Activated CD8-positive, alpha-beta T cell treated with anti-CD3 and anti-CD28 coated beads, Interleukin-2, amount 10 ng/mL, durations not matched to agents 7 days and 5 days (primary cell): ENCODE data around the gene GRK6. TPM values are rescaled to one million over a fixed set of nuclear protein-coding genes. Genes with fewer than 3 reads are reported as not detected.

Experiments used
- ATAC-seq: fragments of 150-1000 bp; cut with Tn5 transposase; one replicate; pipeline ENCODE4 v1.10.0; 2021; ENCODE audit warnings: moderate library complexity
- CTCF ChIA-PET: fragments of 350-600 bp; sonication (Branson Sonifier 250); formaldehyde crosslinking; loops from one replicate; lab custom pipeline; 2021; ENCODE audit warnings: antibody characterized with exemption; lab: Charles Lee
- POLR2A ChIA-PET: fragments of 350-600 bp; sonication (Branson Sonifier 250); formaldehyde crosslinking; loops from one replicate; lab custom pipeline; 2021; ENCODE audit warnings: antibody characterized with exemption; lab: Charles Lee
- DNase-seq: peaks from one replicate; pipeline ENCODE4 v3.0.0-alpha.2; 2020
- H3K27ac Mint-ChIP-seq: one replicate; pipeline ENCODE4 v1.8.0; 2021; ENCODE audit warnings: mild to moderate bottlenecking, mixed read lengths
- H3K27me3 Mint-ChIP-seq: one replicate; pipeline ENCODE4 v1.8.0; 2021; ENCODE audit warnings: low read depth, mixed read lengths
- H3K36me3 Mint-ChIP-seq: one replicate; pipeline ENCODE4 v1.8.0; 2021; ENCODE audit warnings: low read depth, mixed read lengths
- H3K4me1 Mint-ChIP-seq: one replicate; pipeline ENCODE4 v1.8.0; 2021; ENCODE audit warnings: low read depth, mixed read lengths
- H3K4me3 Mint-ChIP-seq: one replicate; pipeline ENCODE4 v1.8.0; 2021; ENCODE audit warnings: mild to moderate bottlenecking, mixed read lengths
- H3K9me3 Mint-ChIP-seq: one replicate; pipeline ENCODE4 v1.8.0; 2022; ENCODE audit warnings: mixed read lengths; ENCODE audit not compliant: insufficient read depth
- total RNA-seq, 2 experiments: library from RNA; stranded (reverse); gene quantifications; one replicate each; pipeline ENCODE4 v1.2.3, GENCODE V29; 2021

Gene GRK6
- total RNA-seq, 2 experiments from 2014 or later: 206 to 213 TPM

- Mint-ChIP-seq H3K4me3 (peak overlapping the region; percentile 54), H3K27me3 (peaks cover 4% of the 10 kb centered on the region), H3K27ac (peak overlapping the region; percentile 70), H3K36me3 (peaks cover 16% of the 10 kb centered on the region), H3K9me3 (no peaks in the 10 kb centered on the region), H3K4me1 (peaks cover 76% of the 10 kb centered on the region)
- ChIA-PET POLR2A (interaction anchor here (1.1 kb wide), 1 partner anchor 19 kb away, joined by 4 read pairs; no protein-coding TSS in a partner anchor), CTCF (interaction anchor here (1.9 to 4.0 kb wide), 4 partner anchors 9 to 71 kb away, joined by 4 to 24 read pairs (median 10); partner anchors contain the start of gene PDLIM7)
- ATAC-seq (no peak), DNase-seq (no peak)
These were observed 47.6 kb downstream of the GRK6 start for GRCh38 chr5:177474002-177474476.

GRCh38 chr5:177474846-177475562, 48.5 kb downstream of the GRK6 start:
- CTCF ChIA-PET: interaction anchor here (1.2 to 2.5 kb wide), 2 partner anchors 17 to 18 kb away, joined by 3 to 10 read pairs; no protein-coding TSS in a partner anchor
- POLR2A ChIA-PET: interaction anchor here (1.1 kb wide), 1 partner anchor 20 kb away, joined by 4 read pairs; no protein-coding TSS in a partner anchor
- Mint-ChIP-seq H3K9me3 (no peaks in the 10 kb centered on the region), H3K27me3 (peaks cover 4% of the 10 kb centered on the region), H3K36me3 (peaks cover 17% of the 10 kb centered on the region), H3K27ac (peak overlapping the region; percentile 70), H3K4me3 (peak overlapping the region; percentile 54), H3K4me1 (peaks cover 78% of the 10 kb centered on the region)
- no peak for DNase-seq
- ATAC-seq: no peak

GRCh38 chr5:177475563-177476427, 49.3 kb downstream of the GRK6 start:
- ATAC-seq (no peak), DNase-seq (no peak)
- Mint-ChIP-seq H3K4me3 (no peak overlapping the region), H3K9me3 (no peaks in the 10 kb centered on the region), H3K27me3 (peaks cover 4% of the 10 kb centered on the region), H3K27ac (peak overlapping the region; percentile 58), H3K36me3 (peaks cover 15% of the 10 kb centered on the region), H3K4me1 (peaks cover 77% of the 10 kb centered on the region)
- ChIA-PET POLR2A (interaction anchor here (1.1 to 1.7 kb wide), 2 partner anchors 38 to 49 kb away, joined by 3 to 4 read pairs; partner anchors contain the start of gene GRK6), CTCF (interaction anchor here (0.8 to 3.6 kb wide), 5 partner anchors 17 to 85 kb away, joined by 3 to 16 read pairs (median 9); no protein-coding TSS in a partner anchor)

- Mint-ChIP-seq H3K27me3 (peaks cover 4% of the 10 kb centered on the region), H3K4me3 (no peak overlapping the region), H3K4me1 (peaks cover 68% of the 10 kb centered on the region), H3K9me3 (no peaks in the 10 kb centered on the region), H3K36me3 (peaks cover 10% of the 10 kb centered on the region), H3K27ac (peak overlapping the region; percentile 58)
- ChIA-PET CTCF (interaction anchor here (0.8 to 3.7 kb wide), 7 partner anchors 19 to 86 kb away, joined by 5 to 16 read pairs (median 9); partner anchors contain the start of gene PDLIM7), POLR2A (interaction anchor here (1.1 to 3.5 kb wide), 4 partner anchors 17 to 50 kb away, joined by 3 to 12 read pairs (median 4); partner anchors contain the start of gene GRK6)
- no peak for DNase-seq
- no peak for ATAC-seq
These were observed 50.2 kb downstream of the GRK6 start for GRCh38 chr5:177476531-177477233.

- Mint-ChIP-seq H3K27me3 (peaks cover 4% of the 10 kb centered on the region), H3K9me3 (no peaks in the 10 kb centered on the region), H3K4me3 (no peak overlapping the region), H3K36me3 (peaks cover 14% of the 10 kb centered on the region), H3K4me1 (peaks cover 62% of the 10 kb centered on the region), H3K27ac (peak overlapping the region; percentile 92)
- POLR2A ChIA-PET: interaction anchor here (0.9 to 3.5 kb wide), 6 partner anchors 16 to 165 kb away, joined by 3 to 12 read pairs (median 4); partner anchors contain the start of gene PDLIM7
- DNase-seq (no peak), ATAC-seq (no peak)
- CTCF ChIA-PET: interaction anchor here (0.6 to 4.2 kb wide), 9 partner anchors 13 to 88 kb away, joined by 3 to 21 read pairs (median 5); partner anchors contain the start of gene PDLIM7
These were observed 51.4 kb downstream of the GRK6 start for GRCh38 chr5:177477701-177478477.

GRCh38 chr5:177478711-177479646, 52.5 kb downstream of the GRK6 start:
- H3K4me3 Mint-ChIP-seq: peak overlapping the region; percentile 39
- H3K27ac Mint-ChIP-seq: peak overlapping the region; percentile 92
- peaks cover 3% of the 10 kb centered on the region for H3K27me3 Mint-ChIP-seq
- POLR2A ChIA-PET: interaction anchor here (0.8 to 3.5 kb wide), 6 partner anchors 8 to 34 kb away, joined by 3 to 12 read pairs (median 3); partner anchors contain the start of gene PDLIM7
- CTCF ChIA-PET: interaction anchor here (0.7 to 4.2 kb wide), 11 partner anchors 9 to 89 kb away, joined by 3 to 21 read pairs (median 4); partner anchors contain the start of gene PDLIM7
- ATAC-seq: peak; percentile 83
- H3K36me3 Mint-ChIP-seq: peaks cover 19% of the 10 kb centered on the region
- DNase-seq: peak; percentile 77
- H3K4me1 Mint-ChIP-seq: peaks cover 60% of the 10 kb centered on the region
- H3K9me3 Mint-ChIP-seq: no peaks in the 10 kb centered on the region

GRCh38 chr5:177479774-177480173, 53.3 kb downstream of the GRK6 start:
- peaks cover 52% of the 10 kb centered on the region for H3K4me1 Mint-ChIP-seq
- CTCF ChIA-PET: interaction anchor here (1.0 to 4.2 kb wide), 9 partner anchors 9 to 89 kb away, joined by 3 to 21 read pairs (median 7); partner anchors contain the start of gene PDLIM7

GRCh38 chr5:177482359-177482795, 55.9 kb downstream of the GRK6 start:
- ATAC-seq (no peak), DNase-seq (no peak)
- ChIA-PET POLR2A (interaction anchor here (0.6 kb wide), 1 partner anchor 68 kb away, joined by 3 read pairs; no protein-coding TSS in a partner anchor), CTCF (interaction anchor here (1.2 to 1.3 kb wide), 2 partner anchors 19 to 28 kb away, joined by 3 to 6 read pairs; no protein-coding TSS in a partner anchor)
- H3K4me3 Mint-ChIP-seq: no peak overlapping the region
- H3K4me1 Mint-ChIP-seq: peaks cover 32% of the 10 kb centered on the region
- H3K36me3 Mint-ChIP-seq: peaks cover 29% of the 10 kb centered on the region
- no peak overlapping the region for H3K27ac Mint-ChIP-seq
- H3K9me3 Mint-ChIP-seq: no peaks in the 10 kb centered on the region
- H3K27me3 Mint-ChIP-seq: no peaks in the 10 kb centered on the region

More at GRCh38 chr5:177479774-177480173, 53.3 kb downstream of the GRK6 start:
- Mint-ChIP-seq H3K27me3 (no peaks in the 10 kb centered on the region), H3K27ac (peak overlapping the region; percentile 92), H3K36me3 (peaks cover 19% of the 10 kb centered on the region), H3K9me3 (no peaks in the 10 kb centered on the region), H3K4me3 (no peak overlapping the region)
- POLR2A ChIA-PET: interaction anchor here (0.7 to 3.5 kb wide), 7 partner anchors 9 to 49 kb away, joined by 3 to 12 read pairs (median 3); partner anchors contain the start of gene PDLIM7
- DNase-seq: no peak
- ATAC-seq: no peak

GRCh38 chr5:177483042-177483441, 56.6 kb downstream of the GRK6 start:
- Mint-ChIP-seq H3K27me3 (no peaks in the 10 kb centered on the region), H3K27ac (peak overlapping the region; percentile 52), H3K4me1 (peaks cover 26% of the 10 kb centered on the region), H3K4me3 (no peak overlapping the region), H3K36me3 (peaks cover 33% of the 10 kb centered on the region), H3K9me3 (no peaks in the 10 kb centered on the region)
- ChIA-PET CTCF (interaction anchor here (1.2 kb wide), 1 partner anchor 18 kb away, joined by 3 read pairs; no protein-coding TSS in a partner anchor), POLR2A (interaction anchor here (0.6 kb wide), 1 partner anchor 69 kb away, joined by 3 read pairs; no protein-coding TSS in a partner anchor)
- no peak for ATAC-seq
- DNase-seq: no peak
